Colonic mucosa (tissue), 4 donors: ENCODE data around the gene PRSS1. TPM values are rescaled to one million over a fixed set of nuclear protein-coding genes. Genes with fewer than 3 reads are reported as not detected.
"Not testable (repeated sequence)": the region's sequence is repeated elsewhere in the genome, so short reads cannot be mapped to it uniquely, and the experiment has no call there.

ENCODE experiments used
- DNase-seq: peaks from one replicate; pipeline ENCODE4 v3.0.0-alpha.2; 2020
- H3K27ac ChIP-seq: fragments of 200-600 bp; one replicate; pipeline ENCODE4 v1.8.0; 2021
- H3K27me3 ChIP-seq: fragments of 200-600 bp; one replicate; pipeline ENCODE4 v1.8.0; 2021
- H3K36me3 ChIP-seq: fragments of 200-600 bp; one replicate; pipeline ENCODE4 v1.8.0; 2021
- H3K4me1 ChIP-seq: fragments of 200-600 bp; one replicate; pipeline ENCODE4 v1.8.0; 2021; ENCODE audit warnings: mild to moderate bottlenecking
- H3K4me3 ChIP-seq: fragments of 200-600 bp; one replicate; pipeline ENCODE4 v1.8.0; 2021
- H3K9ac ChIP-seq, 2 donors: one replicate each; pipeline ENCODE4 v1.7.0; 2013; ENCODE audit warnings: control low read depth in 2 of 2, low read depth in 2 of 2, low read length in 2 of 2
- H3K9me3 ChIP-seq: fragments of 200-600 bp; one replicate; pipeline ENCODE4 v1.8.0; 2021
- CTCF ChIP-seq: fragments of 200-600 bp; IDR thresholded peaks from one replicate; pipeline ENCODE4 v1.8.0; 2022; ENCODE audit warnings: antibody characterized with exemption, mild to moderate bottlenecking
- intact Hi-C: fragments of 100-400 bp; cut with DNase I; formaldehyde crosslinking; loops from one replicate; pipeline ENCODE4 v1.14.1; 2022
- total RNA-seq, 2 donors: library from RNA; stranded (reverse); fragmentation: NEBNext Ultra II Directional in 1 of 2; extraction: Animal tissue kit (Norgen Biotek cat#: 25700) in 1 of 2; gene quantifications; one replicate each; pipeline ENCODE4 v1.2.1, GENCODE V29; 2021
- donor health status: healthy.
- donor health status: DM: no; HTN: no; CAD: no.
- donor health status: DM: no; HTN: no; CAD: no.

The PRSS1 gene
- total RNA-seq, 2 donors from 2014 or later, result 41.2 TPM; not detected in 1

DNA sequence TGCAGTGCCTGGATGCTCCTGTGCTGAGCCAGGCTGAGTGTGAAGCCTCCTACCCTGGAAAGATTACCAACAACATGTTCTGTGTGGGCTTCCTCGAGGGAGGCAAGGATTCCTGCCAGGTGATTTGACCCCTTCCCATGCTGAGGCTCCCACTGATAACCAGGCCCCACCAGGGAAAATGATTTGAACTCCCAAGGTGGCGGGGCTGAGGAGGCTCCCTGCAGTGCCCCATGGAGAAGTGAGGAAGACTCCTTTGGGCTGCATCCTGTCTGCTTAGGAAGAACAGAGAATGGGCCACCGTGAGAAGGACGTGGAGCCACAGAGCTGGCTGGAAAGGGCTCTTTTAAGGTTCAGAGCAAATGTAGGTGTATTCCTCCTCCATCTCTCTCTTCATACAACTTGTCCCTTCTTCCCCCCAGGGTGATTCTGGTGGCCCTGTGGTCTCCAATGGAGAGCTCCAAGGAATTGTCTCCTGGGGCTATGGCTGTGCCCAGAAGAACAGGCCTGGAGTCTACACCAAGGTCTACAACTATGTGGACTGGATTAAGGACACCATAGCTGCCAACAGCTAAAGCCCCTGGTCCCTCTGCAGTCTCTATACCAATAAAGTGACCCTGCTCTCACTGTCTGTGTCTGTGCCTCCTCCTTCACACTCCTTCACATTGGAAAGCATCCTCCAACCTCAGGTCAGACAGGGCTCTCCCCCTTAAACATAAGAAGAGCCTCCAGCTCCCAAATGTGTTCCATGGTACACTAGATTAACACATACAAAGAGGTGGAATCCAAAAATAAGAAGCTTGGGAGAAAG, 24.9 kb downstream of the PRSS1 start:
- no peak for DNase-seq
- TF ChIP-seq CTCF, result no peak
- Histone ChIP-seq H3K9ac (no peak overlapping the region), H3K36me3 (no peaks in the 10 kb centered on the region), H3K27ac (no peak overlapping the region), H3K4me1 (no peaks in the 10 kb centered on the region), H3K27me3 (no peaks in the 10 kb centered on the region), H3K9me3 (no peaks in the 10 kb centered on the region), H3K4me3 (no peak overlapping the region)
- intact Hi-C loops, result no loop called here

DNA sequence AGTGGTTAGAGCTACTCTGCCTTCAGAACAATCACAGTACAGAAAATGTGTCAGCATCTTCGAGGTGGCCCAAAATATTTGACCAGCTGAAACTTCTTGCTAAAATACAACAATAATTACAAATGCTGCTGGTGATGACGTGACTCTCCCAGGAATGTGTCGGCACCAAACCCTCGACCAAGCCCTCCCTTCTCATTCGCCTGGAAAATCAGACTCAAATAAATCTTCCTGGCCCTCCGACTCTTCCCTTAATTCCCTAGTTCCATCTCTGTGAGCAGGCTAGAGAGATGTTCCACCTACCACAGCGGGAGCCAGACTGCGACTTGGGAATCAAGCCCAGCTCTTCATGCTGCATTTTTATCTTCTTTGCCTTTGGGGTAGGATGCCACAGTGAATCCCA, 25.6 kb downstream of the PRSS1 start:
- intact Hi-C loops, result no loop called here
- H3K9ac ChIP-seq, result no peak overlapping the region
- no peaks in the 10 kb centered on the region for H3K36me3 ChIP-seq
- no peaks in the 10 kb centered on the region for H3K27me3 ChIP-seq
- H3K9me3 ChIP-seq, result no peaks in the 10 kb centered on the region
- DNase-seq, result no peak
- no peak for TF ChIP-seq CTCF
- no peak overlapping the region for H3K4me3 ChIP-seq
- H3K27ac ChIP-seq, result no peak overlapping the region
- H3K4me1 ChIP-seq, result no peaks in the 10 kb centered on the region

GRCh38 chr7:142775351-142776115, 26.3 kb downstream of the PRSS1 start:
- H3K9ac ChIP-seq, DNase-seq, H3K27me3 ChIP-seq, intact Hi-C loops, H3K36me3 ChIP-seq, H3K4me1 ChIP-seq, H3K27ac ChIP-seq, H3K9me3 ChIP-seq, H3K4me3 ChIP-seq: not testable (repeated sequence)

- Histone ChIP-seq H3K27me3 (no peaks in the 10 kb centered on the region), H3K27ac (no peak overlapping the region), H3K9ac (no peak overlapping the region), H3K4me1 (no peaks in the 10 kb centered on the region), H3K36me3 (no peaks in the 10 kb centered on the region), H3K4me3 (no peak overlapping the region), H3K9me3 (no peaks in the 10 kb centered on the region)
- DNase-seq, result no peak
- TF ChIP-seq CTCF, result no peak
- intact Hi-C loops, result no loop called here
Measured at GRCh38 chr7:142776206-142776844, 27.1 kb downstream of the PRSS1 start.

DNA sequence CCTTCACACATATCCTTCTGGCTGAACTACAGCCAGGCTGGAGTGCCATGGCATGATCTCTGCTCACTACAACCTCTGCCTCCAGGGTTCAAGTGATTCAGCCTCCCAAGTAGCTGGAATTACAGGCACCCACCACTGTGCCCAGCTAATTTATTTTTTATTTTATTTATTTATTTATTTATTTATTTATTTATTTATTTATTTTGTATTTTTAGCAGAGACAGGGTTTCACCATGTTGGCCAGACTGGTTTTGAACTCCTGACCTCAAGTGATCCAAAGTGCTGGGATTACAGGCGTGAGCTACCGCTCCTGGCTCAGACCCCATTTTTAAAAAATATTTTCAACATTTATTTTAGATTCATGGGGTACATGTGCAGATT, 27.6 kb downstream of the PRSS1 start:
- H3K9ac ChIP-seq, H3K9me3 ChIP-seq, intact Hi-C loops, H3K27me3 ChIP-seq, DNase-seq, H3K4me1 ChIP-seq, H3K4me3 ChIP-seq, H3K36me3 ChIP-seq, H3K27ac ChIP-seq: not testable (repeated sequence)

GRCh38 chr7:142777318-142777717, 28.0 kb downstream of the PRSS1 start:
- Histone ChIP-seq H3K4me3 (no peak overlapping the region), H3K27me3 (no peaks in the 10 kb centered on the region), H3K36me3 (no peaks in the 10 kb centered on the region), H3K9ac (no peak overlapping the region), H3K27ac (no peak overlapping the region), H3K4me1 (no peaks in the 10 kb centered on the region), H3K9me3 (no peaks in the 10 kb centered on the region)
- intact Hi-C loops, result no loop called here
- no peak for TF ChIP-seq CTCF
- DNase-seq, result no peak
